Measurements from ENCODE around the gene ABL2.

DNA sequence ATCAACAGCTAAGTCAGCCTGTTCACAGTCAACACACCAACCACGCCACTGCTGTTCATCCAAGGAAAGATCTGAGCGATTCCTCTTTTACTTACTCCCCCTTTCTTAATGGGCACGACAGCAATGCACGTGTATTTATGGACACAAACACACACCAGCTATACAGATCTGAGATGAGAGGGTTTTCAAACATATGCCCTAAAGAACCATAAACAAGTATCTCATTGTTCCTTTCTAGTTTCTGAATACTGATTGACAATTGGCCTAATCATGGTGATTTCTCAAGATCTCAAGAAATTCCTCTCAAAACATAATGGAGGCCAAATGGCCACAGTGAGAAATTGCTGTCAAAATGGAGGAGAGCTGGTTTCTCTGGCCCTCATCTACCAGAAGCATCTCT is 129.6 kb downstream of the ABL2 start:
- no peak for TF ChIP-seq SUZ12 (IDR thresholded peaks at IDR 0.05; ENCODE audit: extremely low read depth, insufficient read depth, insufficient read length)
- TF ChIP-seq ZNF274 (IDR thresholded peaks at IDR 0.05; ENCODE audit: low read depth, low read length), result no peak
